Trophoblast cell (in vitro differentiated cells and primary cell): ENCODE measurements around the gene VASN.

ENCODE experiments used
- DNase-seq, 2 donors: peaks; one replicate each; pipeline ENCODE4 v3.0.0-alpha.2; 2016
- H2AFZ ChIP-seq: 2 replicates; pipeline ENCODE4 v1.6.1; 2013; ENCODE audit warnings: low read length, moderate library complexity, mild to moderate bottlenecking; ENCODE audit not compliant: insufficient read depth, poor library complexity
- H2AK5ac ChIP-seq: 2 replicates; pipeline ENCODE4 v1.6.1; 2013; ENCODE audit warnings: mild to moderate bottlenecking, low read length
- H2BK120ac ChIP-seq: 2 replicates; pipeline ENCODE4 v1.6.1; 2013; ENCODE audit warnings: low read length, mild to moderate bottlenecking, moderate library complexity; ENCODE audit not compliant: insufficient read depth, poor library complexity
- H2BK12ac ChIP-seq: 2 replicates; pipeline ENCODE4 v1.6.1; 2013; ENCODE audit warnings: mild to moderate bottlenecking, low read length, moderate library complexity
- H2BK5ac ChIP-seq: 2 replicates; pipeline ENCODE4 v1.6.1; 2013; ENCODE audit warnings: low read length, low read depth, moderate library complexity, mild to moderate bottlenecking; ENCODE audit not compliant: poor library complexity
- H3K14ac ChIP-seq: 2 replicates; pipeline ENCODE4 v1.6.1; 2013; ENCODE audit warnings: mild to moderate bottlenecking, low read length
- H3K18ac ChIP-seq: 2 replicates; pipeline ENCODE4 v1.6.1; 2013; ENCODE audit warnings: mild to moderate bottlenecking, low read length
- H3K23ac ChIP-seq: 2 replicates; pipeline ENCODE4 v1.6.1; 2013; ENCODE audit warnings: low read length
- H3K27ac ChIP-seq: 2 replicates; pipeline ENCODE4 v1.5.1; 2013; ENCODE audit warnings: low read depth, mild to moderate bottlenecking, inconsistent platforms, low read length, moderate library complexity
- H3K27me3 ChIP-seq: 2 replicates; pipeline ENCODE4 v1.6.1; 2013; ENCODE audit warnings: inconsistent platforms, mild to moderate bottlenecking, low read length, moderate library complexity; ENCODE audit not compliant: insufficient read depth
- H3K36me3 ChIP-seq, 2 experiments: 1 replicate in 1 of 2; 2 replicates in 1 of 2; pipeline ENCODE4 v1.6.1; 2013; ENCODE audit warnings: low read length in 2 of 2, mild to moderate bottlenecking in 2 of 2, moderate library complexity in 1 of 2; ENCODE audit not compliant: insufficient read depth in 2 of 2, control insufficient read depth in 1 of 2
- H3K4ac ChIP-seq: 2 replicates; pipeline ENCODE4 v1.6.1; 2013; ENCODE audit warnings: low read depth, mild to moderate bottlenecking, low read length, moderate library complexity
- H3K4me1 ChIP-seq, 2 experiments: 1 replicate in 1 of 2; 2 replicates in 1 of 2; pipeline ENCODE4 v1.6.1; 2013; ENCODE audit warnings: low read length in 2 of 2, mild to moderate bottlenecking in 2 of 2, moderate library complexity in 1 of 2; ENCODE audit not compliant: insufficient read depth in 2 of 2, control insufficient read depth in 1 of 2
- H3K4me2 ChIP-seq: 2 replicates; pipeline ENCODE4 v1.6.1; 2013; ENCODE audit warnings: inconsistent platforms, mild to moderate bottlenecking, low read length, moderate library complexity
- H3K4me3 ChIP-seq: 2 replicates; pipeline ENCODE4 v1.5.1; 2013; ENCODE audit warnings: mild to moderate bottlenecking, low read depth, low read length, inconsistent platforms
- H3K79me1 ChIP-seq: one replicate; pipeline ENCODE4 v1.6.1; 2013; ENCODE audit warnings: low read length
- H3K79me2 ChIP-seq: 2 replicates; pipeline ENCODE4 v1.6.1; 2013; ENCODE audit warnings: low read length, mild to moderate bottlenecking; ENCODE audit not compliant: control insufficient read depth, insufficient read depth, poor library complexity
- H3K9ac ChIP-seq: 2 replicates; pipeline ENCODE4 v1.6.1; 2013; ENCODE audit warnings: mild to moderate bottlenecking, low read length
- H3K9me3 ChIP-seq: 2 replicates; pipeline ENCODE4 v1.6.1; 2013; ENCODE audit warnings: low read depth, mild to moderate bottlenecking, control low read depth, inconsistent platforms, low read length; ENCODE audit not compliant: insufficient read depth
- H4K12ac ChIP-seq: 2 replicates; pipeline ENCODE4 v1.6.1; 2013; ENCODE audit warnings: low read depth, mild to moderate bottlenecking, low read length, moderate library complexity
- H4K8ac ChIP-seq: 2 replicates; pipeline ENCODE4 v1.6.1; 2013; ENCODE audit warnings: low read depth, mild to moderate bottlenecking, low read length, moderate library complexity
- H4K91ac ChIP-seq: one replicate; pipeline ENCODE4 v1.6.1; 2013; ENCODE audit warnings: low read depth, mild to moderate bottlenecking, low read length, moderate library complexity
- WGBS: extraction: QIAGEN DNeasy Blood & Tissue Kit; methylation state at CpG from one replicate; pipeline ENCODE4 v1.1.7; 2013; ENCODE audit warnings: missing lambda C conversion rate; ENCODE audit not compliant: insufficient read length, insufficient coverage; ENCODE audit errors: extremely low coverage; 5-methylcytosine and 5-hydroxymethylcytosine counted together

VASN gene

DNA sequence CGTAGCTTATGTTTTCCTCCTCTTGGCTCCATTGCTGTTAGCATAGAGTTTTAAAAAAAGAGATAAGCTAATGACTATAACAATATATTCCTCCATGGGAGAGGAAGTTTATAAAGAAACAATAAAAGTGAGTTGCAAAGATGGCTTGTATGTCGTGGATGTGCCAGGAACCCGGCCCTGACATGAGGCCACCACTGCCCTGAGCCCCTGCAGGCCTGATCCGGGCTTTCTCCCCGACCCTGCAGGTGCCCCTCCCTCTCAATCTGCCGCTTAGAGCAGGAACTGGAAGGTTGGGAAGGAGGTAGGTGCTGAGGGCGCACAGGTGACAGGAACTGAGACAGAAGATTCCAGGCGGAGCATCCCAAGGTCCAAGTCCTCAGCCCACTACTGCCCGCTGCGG is 32.2 kb upstream of the VASN start:
- H3K18ac ChIP-seq: no peak overlapping the region
- H4K8ac ChIP-seq: no peak overlapping the region
- no peak overlapping the region for H3K23ac ChIP-seq
- peaks cover 2% of the 10 kb centered on the region for H3K9me3 ChIP-seq
- H3K27me3 ChIP-seq: no peaks in the 10 kb centered on the region
- H2AFZ ChIP-seq: no peak overlapping the region
- no peaks in the 10 kb centered on the region for H3K79me1 ChIP-seq
- no peak overlapping the region for H3K27ac ChIP-seq
- DNase-seq: no peak
- no peak overlapping the region for H3K14ac ChIP-seq
- H4K12ac ChIP-seq: no peak overlapping the region
- H2BK12ac ChIP-seq: no peak overlapping the region
- H3K4me1 ChIP-seq: no peaks in the 10 kb centered on the region
- no peak overlapping the region for H3K4ac ChIP-seq
- peaks cover 60 to 69% of the 10 kb centered on the region in 2 experiments for H3K36me3 ChIP-seq
- H3K9ac ChIP-seq: no peak overlapping the region
- no peak overlapping the region for H4K91ac ChIP-seq
- H3K4me3 ChIP-seq: no peak overlapping the region
- no peak overlapping the region for H3K4me2 ChIP-seq
- peaks cover 3% of the 10 kb centered on the region for H3K79me2 ChIP-seq
- H2BK5ac ChIP-seq: no peak overlapping the region
- H2AK5ac ChIP-seq: no peak overlapping the region
- H2BK120ac ChIP-seq: no peak overlapping the region
- no CpG with 5 or more reads among the region's 10 CpGs for WGBS

- Histone ChIP-seq H3K27me3 (no peaks in the 10 kb centered on the region), H2AFZ (no peak overlapping the region), H3K4me2 (no peak overlapping the region), H3K9ac (no peak overlapping the region), H3K4me1 (no peaks in the 10 kb centered on the region), H2BK5ac (no peak overlapping the region), H3K27ac (no peak overlapping the region), H3K9me3 (peaks cover 2% of the 10 kb centered on the region), H3K18ac (no peak overlapping the region), H2BK120ac (no peak overlapping the region), H4K12ac (no peak overlapping the region), H4K91ac (no peak overlapping the region), H3K14ac (no peak overlapping the region), H3K4ac (no peak overlapping the region), H3K79me2 (peaks cover 3% of the 10 kb centered on the region), H3K36me3 (peaks cover 56 to 64% of the 10 kb centered on the region in 2 experiments), H2AK5ac (no peak overlapping the region), H3K79me1 (no peaks in the 10 kb centered on the region), H3K4me3 (no peak overlapping the region), H4K8ac (no peak overlapping the region), H3K23ac (no peak overlapping the region), H2BK12ac (no peak overlapping the region)
- no peak for DNase-seq
- no CpG with 5 or more reads among the region's 14 CpGs for WGBS
Measured at GRCh38 chr16:4339909-4340308, 31.7 kb upstream of the VASN start.

- no peak overlapping the region for H2BK12ac ChIP-seq
- H2AK5ac ChIP-seq: no peak overlapping the region
- no peak overlapping the region for H3K14ac ChIP-seq
- H3K18ac ChIP-seq: no peak overlapping the region
- H3K4ac ChIP-seq: no peak overlapping the region
- no peak overlapping the region for H2BK5ac ChIP-seq
- no peaks in the 10 kb centered on the region for H3K4me1 ChIP-seq
- WGBS: no CpG with 5 or more reads among the region's 6 CpGs
- H3K79me1 ChIP-seq: no peaks in the 10 kb centered on the region
- no peak overlapping the region for H4K12ac ChIP-seq
- H3K79me2 ChIP-seq: peaks cover 3% of the 10 kb centered on the region
- H2AFZ ChIP-seq: no peak overlapping the region
- H3K36me3 ChIP-seq: peaks cover 51 to 62% of the 10 kb centered on the region in 2 experiments
- no peak overlapping the region for H3K9ac ChIP-seq
- no peak overlapping the region for H3K4me2 ChIP-seq
- H4K8ac ChIP-seq: no peak overlapping the region
- H3K4me3 ChIP-seq: no peak overlapping the region
- no peak overlapping the region for H3K23ac ChIP-seq
- no peak overlapping the region for H4K91ac ChIP-seq
- no peak overlapping the region for H2BK120ac ChIP-seq
- H3K27me3 ChIP-seq: no peaks in the 10 kb centered on the region
- DNase-seq: no peak
- H3K9me3 ChIP-seq: peaks cover 2% of the 10 kb centered on the region
- no peak overlapping the region for H3K27ac ChIP-seq
Measured at GRCh38 chr16:4340443-4340842, 31.2 kb upstream of the VASN start.

DNA sequence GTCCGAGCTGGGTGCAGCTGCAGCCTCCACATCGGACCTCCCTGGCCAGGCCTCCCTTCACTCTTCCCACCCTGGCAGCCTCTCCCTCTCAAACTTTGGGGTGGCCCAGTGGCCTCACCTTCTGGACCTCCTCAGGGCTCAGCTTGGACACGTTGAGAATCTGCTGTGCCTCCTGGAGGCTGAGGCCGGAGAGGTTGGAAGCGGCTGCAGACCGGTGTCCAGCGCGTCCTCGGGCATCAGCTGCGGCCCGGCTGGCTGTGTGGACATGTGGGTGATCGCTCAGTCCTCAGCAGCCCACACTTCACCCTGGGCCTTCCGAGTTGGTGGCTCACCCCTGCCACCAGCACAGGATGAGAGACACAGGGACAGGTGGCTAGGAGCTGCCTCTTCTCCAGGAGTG is 30.4 kb upstream of the VASN start:
- no peak overlapping the region for H2AFZ ChIP-seq
- peaks cover 3% of the 10 kb centered on the region for H3K79me2 ChIP-seq
- no peak overlapping the region for H3K27ac ChIP-seq
- peak overlapping the region; percentile 18 for H3K4me3 ChIP-seq
- no peaks in the 10 kb centered on the region for H3K27me3 ChIP-seq
- no peaks in the 10 kb centered on the region for H3K79me1 ChIP-seq
- no CpG with 5 or more reads among the region's 13 CpGs for WGBS
- no peak overlapping the region for H2BK12ac ChIP-seq
- no peaks in the 10 kb centered on the region for H3K4me1 ChIP-seq
- no peak for DNase-seq
- H3K9ac ChIP-seq: no peak overlapping the region
- no peak overlapping the region for H2BK120ac ChIP-seq
- no peak overlapping the region for H3K4me2 ChIP-seq
- peaks cover 46 to 58% of the 10 kb centered on the region in 2 experiments for H3K36me3 ChIP-seq
- H4K91ac ChIP-seq: no peak overlapping the region
- H3K4ac ChIP-seq: no peak overlapping the region
- H3K23ac ChIP-seq: no peak overlapping the region
- H4K12ac ChIP-seq: peak overlapping the region; percentile 6
- no peak overlapping the region for H4K8ac ChIP-seq
- peaks cover 2% of the 10 kb centered on the region for H3K9me3 ChIP-seq
- H3K14ac ChIP-seq: no peak overlapping the region
- no peak overlapping the region for H3K18ac ChIP-seq
- no peak overlapping the region for H2AK5ac ChIP-seq
- H2BK5ac ChIP-seq: no peak overlapping the region
